WTC11 (cell line): Measurements from ENCODE around the gene MT1B.

Experiments
- NR2C2 ChIP-seq: sonication (generic); formaldehyde crosslinking; IDR thresholded peaks from 2 replicates; pipeline ENCODE4 v1.8.0; 2022; ENCODE audit warnings: mild to moderate bottlenecking, missing genetic modification reagents
- SMAD4 ChIP-seq: sonication (generic); formaldehyde crosslinking; IDR thresholded peaks from 2 replicates; pipeline ENCODE4 v1.8.0; 2022; ENCODE audit warnings: mild to moderate bottlenecking, missing genetic modification reagents
- TCF7 ChIP-seq: sonication (generic); formaldehyde crosslinking; IDR thresholded peaks from 2 replicates; pipeline ENCODE4 v1.8.0; 2022; ENCODE audit warnings: mild to moderate bottlenecking, low read depth, missing genetic modification reagents, moderate library complexity
- TF ChIP-seq, protein P1 (sequence below): fragments of 200-600 bp; IDR thresholded peaks from 2 replicates; pipeline ENCODE4 v1.8.0; 2022; ENCODE audit warnings: antibody characterized with exemption
- TF ChIP-seq, protein P2 (sequence below): sonication (generic); formaldehyde crosslinking; IDR thresholded peaks from 2 replicates; pipeline ENCODE4 v1.8.0; 2022; ENCODE audit warnings: mild to moderate bottlenecking, missing genetic modification reagents
- TF ChIP-seq, protein P3 (sequence below): sonication (generic); formaldehyde crosslinking; IDR thresholded peaks from 2 replicates; pipeline ENCODE4 v1.8.1; 2022; ENCODE audit warnings: missing genetic modification reagents, borderline replicate concordance
- TF ChIP-seq, protein P4 (sequence below): sonication (generic); formaldehyde crosslinking; IDR thresholded peaks from 2 replicates; pipeline ENCODE4 v1.8.1; 2022; ENCODE audit warnings: low read depth, missing genetic modification reagents, borderline replicate concordance
- TF ChIP-seq, protein P5 (sequence below): sonication (generic); formaldehyde crosslinking; IDR thresholded peaks from 2 replicates; pipeline ENCODE4 v1.8.1; 2023; ENCODE audit warnings: mild to moderate bottlenecking, missing genetic modification reagents, moderate library complexity

DNA sequence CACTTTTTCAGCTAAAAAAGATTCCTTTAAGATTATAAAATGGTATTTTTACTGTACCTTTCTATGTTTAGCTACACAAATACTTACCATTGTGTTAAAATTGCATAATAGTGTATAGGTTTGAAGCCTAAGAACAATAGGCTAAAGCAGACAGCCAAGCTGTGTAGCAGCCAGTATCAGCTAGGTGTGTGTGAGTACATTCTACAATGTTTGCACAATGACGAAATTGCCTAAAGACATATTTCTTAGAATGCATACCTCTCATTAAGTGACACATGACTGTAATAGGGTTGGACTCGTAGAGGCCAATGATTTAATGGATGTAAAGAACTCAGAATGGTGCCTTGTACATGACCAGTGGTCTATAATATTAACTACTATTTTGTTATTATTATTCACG, 1.9 kb upstream of the MT1B start:
- TF ChIP-seq, protein P1, sequence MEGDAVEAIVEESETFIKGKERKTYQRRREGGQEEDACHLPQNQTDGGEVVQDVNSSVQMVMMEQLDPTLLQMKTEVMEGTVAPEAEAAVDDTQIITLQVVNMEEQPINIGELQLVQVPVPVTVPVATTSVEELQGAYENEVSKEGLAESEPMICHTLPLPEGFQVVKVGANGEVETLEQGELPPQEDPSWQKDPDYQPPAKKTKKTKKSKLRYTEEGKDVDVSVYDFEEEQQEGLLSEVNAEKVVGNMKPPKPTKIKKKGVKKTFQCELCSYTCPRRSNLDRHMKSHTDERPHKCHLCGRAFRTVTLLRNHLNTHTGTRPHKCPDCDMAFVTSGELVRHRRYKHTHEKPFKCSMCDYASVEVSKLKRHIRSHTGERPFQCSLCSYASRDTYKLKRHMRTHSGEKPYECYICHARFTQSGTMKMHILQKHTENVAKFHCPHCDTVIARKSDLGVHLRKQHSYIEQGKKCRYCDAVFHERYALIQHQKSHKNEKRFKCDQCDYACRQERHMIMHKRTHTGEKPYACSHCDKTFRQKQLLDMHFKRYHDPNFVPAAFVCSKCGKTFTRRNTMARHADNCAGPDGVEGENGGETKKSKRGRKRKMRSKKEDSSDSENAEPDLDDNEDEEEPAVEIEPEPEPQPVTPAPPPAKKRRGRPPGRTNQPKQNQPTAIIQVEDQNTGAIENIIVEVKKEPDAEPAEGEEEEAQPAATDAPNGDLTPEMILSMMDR, result no peak
- TF ChIP-seq, protein P2, sequence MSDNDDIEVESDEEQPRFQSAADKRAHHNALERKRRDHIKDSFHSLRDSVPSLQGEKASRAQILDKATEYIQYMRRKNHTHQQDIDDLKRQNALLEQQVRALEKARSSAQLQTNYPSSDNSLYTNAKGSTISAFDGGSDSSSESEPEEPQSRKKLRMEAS (CRISPR knock-in tag), result no peak
- no peak for TF ChIP-seq TCF7 (CRISPR knock-in tag)
- TF ChIP-seq, protein P3, sequence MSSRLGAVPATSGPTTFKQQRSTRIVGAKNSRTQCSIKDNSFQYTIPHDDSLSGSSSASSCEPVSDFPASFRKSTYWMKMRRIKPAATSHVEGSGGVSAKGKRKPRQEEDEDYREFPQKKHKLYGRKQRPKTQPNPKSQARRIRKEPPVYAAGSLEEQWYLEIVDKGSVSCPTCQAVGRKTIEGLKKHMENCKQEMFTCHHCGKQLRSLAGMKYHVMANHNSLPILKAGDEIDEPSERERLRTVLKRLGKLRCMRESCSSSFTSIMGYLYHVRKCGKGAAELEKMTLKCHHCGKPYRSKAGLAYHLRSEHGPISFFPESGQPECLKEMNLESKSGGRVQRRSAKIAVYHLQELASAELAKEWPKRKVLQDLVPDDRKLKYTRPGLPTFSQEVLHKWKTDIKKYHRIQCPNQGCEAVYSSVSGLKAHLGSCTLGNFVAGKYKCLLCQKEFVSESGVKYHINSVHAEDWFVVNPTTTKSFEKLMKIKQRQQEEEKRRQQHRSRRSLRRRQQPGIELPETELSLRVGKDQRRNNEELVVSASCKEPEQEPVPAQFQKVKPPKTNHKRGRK (CRISPR knock-in tag), result no peak
- TF ChIP-seq, protein P4, sequence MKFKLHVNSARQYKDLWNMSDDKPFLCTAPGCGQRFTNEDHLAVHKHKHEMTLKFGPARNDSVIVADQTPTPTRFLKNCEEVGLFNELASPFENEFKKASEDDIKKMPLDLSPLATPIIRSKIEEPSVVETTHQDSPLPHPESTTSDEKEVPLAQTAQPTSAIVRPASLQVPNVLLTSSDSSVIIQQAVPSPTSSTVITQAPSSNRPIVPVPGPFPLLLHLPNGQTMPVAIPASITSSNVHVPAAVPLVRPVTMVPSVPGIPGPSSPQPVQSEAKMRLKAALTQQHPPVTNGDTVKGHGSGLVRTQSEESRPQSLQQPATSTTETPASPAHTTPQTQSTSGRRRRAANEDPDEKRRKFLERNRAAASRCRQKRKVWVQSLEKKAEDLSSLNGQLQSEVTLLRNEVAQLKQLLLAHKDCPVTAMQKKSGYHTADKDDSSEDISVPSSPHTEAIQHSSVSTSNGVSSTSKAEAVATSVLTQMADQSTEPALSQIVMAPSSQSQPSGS (CRISPR knock-in tag), result no peak
- TF ChIP-seq, protein P5, sequence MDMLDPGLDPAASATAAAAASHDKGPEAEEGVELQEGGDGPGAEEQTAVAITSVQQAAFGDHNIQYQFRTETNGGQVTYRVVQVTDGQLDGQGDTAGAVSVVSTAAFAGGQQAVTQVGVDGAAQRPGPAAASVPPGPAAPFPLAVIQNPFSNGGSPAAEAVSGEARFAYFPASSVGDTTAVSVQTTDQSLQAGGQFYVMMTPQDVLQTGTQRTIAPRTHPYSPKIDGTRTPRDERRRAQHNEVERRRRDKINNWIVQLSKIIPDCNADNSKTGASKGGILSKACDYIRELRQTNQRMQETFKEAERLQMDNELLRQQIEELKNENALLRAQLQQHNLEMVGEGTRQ (CRISPR knock-in tag), result no peak
- TF ChIP-seq NR2C2 (CRISPR knock-in tag), result no peak
- no peak for TF ChIP-seq SMAD4
